Measurements from ENCODE around the gene RNF19B. TPM values are rescaled to one million over a fixed set of nuclear protein-coding genes. Genes with fewer than 3 reads are reported as not detected.
A peak's percentile ranks its signal among the peaks of the same experiment; 100 is the strongest.

The RNF19B gene
- total RNA-seq, 2 experiments from 2014 or later = 33.4 to 37.4 TPM

GRCh38 chr1:32963746-32964460 lies 706 bp downstream of the RNF19B start:
- ChIA-PET POLR2A (interaction anchor here (0.7 to 2.8 kb wide), 19 partner anchors 9 to 313 kb away, joined by 3 to 71 read pairs (median 6); partner anchors contain the start of genes AZIN2, RBBP4, S100PBP and YARS1), CTCF (interaction anchor here (1.6 kb wide), 1 partner anchor 31 kb away, joined by 3 read pairs; no protein-coding TSS in a partner anchor)
- H3K36me3 Mint-ChIP-seq (ENCODE audit: low read depth) = peaks cover 4% of the 10 kb centered on the region
- intact Hi-C loops (cut with DNase I, micrococcal nuclease) = loop anchor here (2.0 to 10.0 kb wide), 7 partner anchors 17 to 218 kb away; partner anchors contain the start of genes AK2 (in 1 of the 2), AZIN2 (in 1 of the 2), S100PBP (in 1 of the 2) and TRIM62 (in 1 of the 2)
- Histone ChIP-seq H3K27me3 (ENCODE audit: control insufficient read depth in 1 of 2, insufficient read depth in 2 of 2, low read length in 2 of 2) (no peaks in the 10 kb centered on the region), H3K36me3 (ENCODE audit: insufficient read depth, low read length) (no peaks in the 10 kb centered on the region), H3K4me1 (ENCODE audit: insufficient read depth, low read length) (peaks cover 24% of the 10 kb centered on the region), H3K27ac (ENCODE audit: low read depth in 1 of 2, low read length in 2 of 2) (peak overlapping the region in 1 of 2 donors; percentile 35), H3K4me3 (ENCODE audit: low read length) (peak overlapping the region; percentile 73), H3K9me3 (ENCODE audit: control insufficient read depth in 1 of 2, insufficient read depth in 1 of 2, low read length in 2 of 2) (no peaks in the 10 kb centered on the region)
- no peak for TF ChIP-seq CTCF (IDR thresholded peaks at IDR 0.05)
- DNase-seq (peak; percentile 24 to 80 (median 50)), ATAC-seq (ENCODE audit: poor library complexity) (peak; percentile 35)
- no peaks in the 10 kb centered on the region for H3K9me3 Mint-ChIP-seq
- peak overlapping the region; percentile 71 for H3K27ac Mint-ChIP-seq
- H3K4me1 Mint-ChIP-seq (ENCODE audit: low read depth) = peaks cover 43% of the 10 kb centered on the region
- H3K4me3 Mint-ChIP-seq = peak overlapping the region; percentile 77
- H3K27me3 Mint-ChIP-seq = no peaks in the 10 kb centered on the region

DNA sequence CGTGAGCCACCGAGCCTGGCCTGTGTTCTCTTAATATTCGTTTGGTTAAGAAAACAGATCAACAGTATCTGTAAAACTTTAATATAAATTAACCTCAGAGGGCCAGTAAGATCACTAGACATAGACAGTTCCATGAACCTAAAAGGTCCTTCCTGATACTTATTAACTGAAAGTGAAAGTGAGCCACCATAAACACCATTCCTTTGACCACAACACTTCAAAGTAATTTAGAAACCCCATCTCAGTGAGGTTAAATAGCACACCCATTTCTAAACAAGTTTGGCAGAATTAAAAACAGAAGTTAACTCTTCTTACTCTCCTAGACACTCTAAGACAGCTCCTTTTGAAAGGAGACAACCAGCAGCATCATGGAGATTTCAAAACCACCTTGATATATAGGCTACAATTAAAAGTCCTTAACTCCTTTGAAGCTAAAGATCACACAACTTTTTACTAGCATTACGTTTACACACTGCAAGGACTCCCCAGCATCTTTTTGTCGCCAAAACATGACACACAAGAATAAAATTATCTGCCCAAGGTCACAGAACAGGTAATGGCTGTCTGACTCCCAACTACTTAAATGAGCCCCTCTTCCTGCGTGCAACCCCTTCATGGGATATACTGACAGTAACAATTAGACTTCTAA lies 2.2 kb downstream of the RNF19B start:
- intact Hi-C loops (cut with DNase I, micrococcal nuclease) = loop anchor here (5.0 to 10.0 kb wide), 5 partner anchors 75 to 220 kb away; partner anchors contain the start of genes AK2 (in 1 of the 2), AZIN2 (in 1 of the 2), S100PBP (in 1 of the 2) and TRIM62 (in 1 of the 2)
- Mint-ChIP-seq H3K4me3 (peak overlapping the region; percentile 77), H3K4me1 (ENCODE audit: low read depth) (peaks cover 55% of the 10 kb centered on the region), H3K27me3 (no peaks in the 10 kb centered on the region), H3K36me3 (ENCODE audit: low read depth) (peaks cover 4% of the 10 kb centered on the region), H3K9me3 (no peaks in the 10 kb centered on the region), H3K27ac (peak overlapping the region; percentile 71)
- H3K9me3 ChIP-seq (ENCODE audit: control insufficient read depth in 1 of 2, insufficient read depth in 1 of 2, low read length in 2 of 2) = no peaks in the 10 kb centered on the region
- H3K4me1 ChIP-seq (ENCODE audit: insufficient read depth, low read length) = peaks cover 33% of the 10 kb centered on the region
- H3K27ac ChIP-seq (ENCODE audit: low read depth in 1 of 2, low read length in 2 of 2) = no peak overlapping the region
- ATAC-seq (ENCODE audit: poor library complexity) (no peak), DNase-seq (peak in 3 of 14 experiments; percentile 51 to 75 (median 61))
- CTCF ChIA-PET = interaction anchor here (1.1 to 1.6 kb wide), 3 partner anchors 9 to 165 kb away, joined by 3 to 5 read pairs (median 4); no protein-coding TSS in a partner anchor
- no peaks in the 10 kb centered on the region for H3K36me3 ChIP-seq (ENCODE audit: insufficient read depth, low read length)
- POLR2A ChIA-PET = interaction anchor here (0.6 kb wide), 1 partner anchor 19 kb away, joined by 4 read pairs; no protein-coding TSS in a partner anchor
- H3K27me3 ChIP-seq (ENCODE audit: control insufficient read depth in 1 of 2, insufficient read depth in 2 of 2, low read length in 2 of 2) = no peaks in the 10 kb centered on the region
- no peak for TF ChIP-seq CTCF (IDR thresholded peaks at IDR 0.05)
- peak overlapping the region; percentile 73 for H3K4me3 ChIP-seq (ENCODE audit: low read length)

DNA sequence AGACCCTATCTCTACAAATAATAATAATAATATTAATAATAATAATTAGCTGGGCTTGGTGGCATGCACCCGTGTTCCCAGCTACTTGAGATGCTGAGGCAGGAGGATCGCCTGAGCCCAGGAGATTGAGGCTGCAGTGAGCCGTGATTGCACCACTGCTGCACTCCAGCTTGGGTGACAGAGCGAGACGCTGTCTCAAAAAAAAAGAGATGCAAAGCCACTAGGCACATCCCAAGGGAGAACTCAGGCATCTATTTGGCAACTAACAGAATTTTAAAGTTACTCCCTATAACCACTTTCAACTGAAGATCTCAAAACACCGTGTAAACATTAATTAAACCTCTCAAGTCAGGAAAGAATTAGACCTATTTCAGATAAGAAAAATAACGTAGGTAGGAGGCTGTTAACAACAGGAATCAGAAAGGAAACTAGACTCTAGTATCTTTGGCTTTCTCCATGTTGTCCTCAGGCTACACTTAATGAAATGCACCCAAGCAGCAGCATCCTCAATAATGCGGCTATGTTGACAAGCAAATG lies 3.7 kb downstream of the RNF19B start:
- H3K4me1 Mint-ChIP-seq (ENCODE audit: low read depth) = peaks cover 55% of the 10 kb centered on the region
- H3K27me3 Mint-ChIP-seq = no peaks in the 10 kb centered on the region
- H3K27ac Mint-ChIP-seq = no peak overlapping the region
- no peak for DNase-seq
- H3K4me3 Mint-ChIP-seq = no peak overlapping the region
- Histone ChIP-seq H3K27me3 (ENCODE audit: control insufficient read depth in 1 of 2, insufficient read depth in 2 of 2, low read length in 2 of 2) (no peaks in the 10 kb centered on the region), H3K9me3 (ENCODE audit: control insufficient read depth in 1 of 2, insufficient read depth in 1 of 2, low read length in 2 of 2) (no peaks in the 10 kb centered on the region), H3K4me1 (ENCODE audit: insufficient read depth, low read length) (peaks cover 39% of the 10 kb centered on the region), H3K27ac (ENCODE audit: low read depth in 1 of 2, low read length in 2 of 2) (no peak overlapping the region), H3K4me3 (ENCODE audit: low read length) (no peak overlapping the region), H3K36me3 (ENCODE audit: insufficient read depth, low read length) (no peaks in the 10 kb centered on the region)
- no peak for TF ChIP-seq CTCF (IDR thresholded peaks at IDR 0.05)
- H3K9me3 Mint-ChIP-seq = no peaks in the 10 kb centered on the region
- ATAC-seq (ENCODE audit: poor library complexity) = no peak
- H3K36me3 Mint-ChIP-seq (ENCODE audit: low read depth) = peaks cover 4% of the 10 kb centered on the region
- intact Hi-C loops (cut with DNase I, micrococcal nuclease) = loop anchor here (5.0 to 10.0 kb wide), 5 partner anchors 76 to 221 kb away; partner anchors contain the start of genes AK2 (in 1 of the 2), AZIN2 (in 1 of the 2), S100PBP (in 1 of the 2) and TRIM62 (in 1 of the 2)
- POLR2A ChIA-PET = no interaction called here
- CTCF ChIA-PET = interaction anchor here (1.6 kb wide), 1 partner anchor 166 kb away, joined by 4 read pairs; no protein-coding TSS in a partner anchor
